Right lobe of liver (tissue), 4 donors: ENCODE data around the gene VARS2.

Source experiments
- POLR2A ChIP-seq: fragments of 450-650 bp; IDR thresholded peaks from one replicate; pipeline ENCODE4 v1.6.1; 2017; ENCODE audit warnings: antibody characterized with exemption, mild to moderate bottlenecking
- TF ChIP-seq, protein P1 (sequence below), 4 donors: fragments of 200-600 bp in 3 of 4; fragments of 450-650 bp in 1 of 4; IDR thresholded peaks; one replicate each; pipeline versions ENCODE4 v1.5.1 to v1.8.0; 2016 to 2022; ENCODE audit warnings: antibody characterized with exemption in 4 of 4, mild to moderate bottlenecking in 2 of 4
- donor health status: DM: no; HTN: no; CAD: no.
- donor health status: DM: no; HTN: no; CAD: no.
- donor health status: DM: no; HTN: yes; CAD: no.

GRCh38 chr6:30883685-30884520, 30.1 kb upstream of the VARS2 start, which contains the start of gene DDR1:
- TF ChIP-seq, protein P1, sequence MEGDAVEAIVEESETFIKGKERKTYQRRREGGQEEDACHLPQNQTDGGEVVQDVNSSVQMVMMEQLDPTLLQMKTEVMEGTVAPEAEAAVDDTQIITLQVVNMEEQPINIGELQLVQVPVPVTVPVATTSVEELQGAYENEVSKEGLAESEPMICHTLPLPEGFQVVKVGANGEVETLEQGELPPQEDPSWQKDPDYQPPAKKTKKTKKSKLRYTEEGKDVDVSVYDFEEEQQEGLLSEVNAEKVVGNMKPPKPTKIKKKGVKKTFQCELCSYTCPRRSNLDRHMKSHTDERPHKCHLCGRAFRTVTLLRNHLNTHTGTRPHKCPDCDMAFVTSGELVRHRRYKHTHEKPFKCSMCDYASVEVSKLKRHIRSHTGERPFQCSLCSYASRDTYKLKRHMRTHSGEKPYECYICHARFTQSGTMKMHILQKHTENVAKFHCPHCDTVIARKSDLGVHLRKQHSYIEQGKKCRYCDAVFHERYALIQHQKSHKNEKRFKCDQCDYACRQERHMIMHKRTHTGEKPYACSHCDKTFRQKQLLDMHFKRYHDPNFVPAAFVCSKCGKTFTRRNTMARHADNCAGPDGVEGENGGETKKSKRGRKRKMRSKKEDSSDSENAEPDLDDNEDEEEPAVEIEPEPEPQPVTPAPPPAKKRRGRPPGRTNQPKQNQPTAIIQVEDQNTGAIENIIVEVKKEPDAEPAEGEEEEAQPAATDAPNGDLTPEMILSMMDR (IDR thresholded peaks at IDR 0.05), result no peak
- TF ChIP-seq POLR2A, result no peak
